Right cardiac atrium (tissue), 5 donors: Measurements from ENCODE around the gene ERC1. TPM values are rescaled to one million over a fixed set of nuclear protein-coding genes. Genes with fewer than 3 reads are reported as not detected.
"Not testable (repeated sequence)": the region's sequence is repeated elsewhere in the genome, so short reads cannot be mapped to it uniquely, and the experiment has no call there.

Experiments used
- ATAC-seq, 2 donors: fragments of 200-7000 bp; cut with Tn5 transposase; one replicate each; pipeline versions ENCODE4 v1.8.0 to v1.9.1; 2020; ENCODE audit warnings: moderate library complexity in 2 of 2, mild to moderate bottlenecking in 1 of 2
- DNase-seq, 3 donors: peaks; one replicate each; pipeline ENCODE4 v3.0.0-alpha.2; 2020
- H3K27ac ChIP-seq: one replicate; pipeline ENCODE4 v1.5.1; 2013; ENCODE audit warnings: mild to moderate bottlenecking, low read length, control low read depth, moderate library complexity
- H3K27me3 ChIP-seq: one replicate; pipeline ENCODE4 v1.6.1; 2013; ENCODE audit not compliant: control insufficient read depth, insufficient read depth
- H3K4me1 ChIP-seq: one replicate; pipeline ENCODE4 v1.6.1; 2013; ENCODE audit warnings: low read length; ENCODE audit not compliant: control insufficient read depth, insufficient read depth
- H3K4me3 ChIP-seq: one replicate; pipeline ENCODE4 v1.5.1; 2013; ENCODE audit warnings: low read length, control low read depth
- H3K9me3 ChIP-seq: one replicate; pipeline ENCODE4 v1.6.1; 2013; ENCODE audit warnings: low read length; ENCODE audit not compliant: control insufficient read depth
- WGBS: extraction: QIAGEN DNeasy Blood & Tissue Kit; methylation state at CpG from one replicate; pipeline ENCODE4 v1.1.7; 2013; 5-methylcytosine and 5-hydroxymethylcytosine counted together
- intact Hi-C, 4 donors: fragments of 100-400 bp; cut with DNase I; formaldehyde crosslinking; loops; one replicate each; pipeline versions ENCODE4 v1.11.0 to v1.14.0; 2022 to 2023
- polyA plus RNA-seq: library from polyadenylated mRNA; stranded (reverse); fragments of 200-250 nt; gene quantifications from one replicate; pipeline ENCODE4 v1.2.3, GENCODE V29; 2013
- total RNA-seq, 4 donors: library from RNA; stranded (reverse); fragmentation: NEBNext Ultra II Directional; extraction: Animal tissue kit (Norgen Biotek cat#: 25700); gene quantifications; one replicate each; pipeline ENCODE4 v1.2.1, GENCODE V29; 2021
- donor health status: healthy with polysubstance abuse.
- donor health status: DM: no; HTN: yes; CAD: no.
- donor health status: DM: no; HTN: no; CAD: no.
- donor health status: DM: no; HTN: yes; CAD: no; lungs with severe emphysema.
- donor health status: DM: yes; HTN: yes; CAD: no.

The ERC1 gene
- total and polyA plus RNA-seq, 5 donors = 15.0 to 71.4 (median 62.9) TPM

- no peak overlapping the region for H3K27ac ChIP-seq
- WGBS = 87% methylated on average over 4 of the region's 4 CpGs
- no peak overlapping the region for H3K4me3 ChIP-seq
- H3K27me3 ChIP-seq = no peaks in the 10 kb centered on the region
- intact Hi-C loops = no loop called here
- no peak for DNase-seq
- peaks cover 7% of the 10 kb centered on the region for H3K4me1 ChIP-seq
- no peaks in the 10 kb centered on the region for H3K9me3 ChIP-seq
- ATAC-seq = no peak
Measured at GRCh38 chr12:1130571-1130970, 139.5 kb downstream of the ERC1 start.

- Histone ChIP-seq H3K4me3 (no peak overlapping the region), H3K9me3 (no peaks in the 10 kb centered on the region), H3K27ac (no peak overlapping the region), H3K27me3 (no peaks in the 10 kb centered on the region), H3K4me1 (peaks cover 7% of the 10 kb centered on the region)
- DNase-seq = no peak
- intact Hi-C loops = no loop called here
- no peak for ATAC-seq
- 62% methylated on average over 2 of the region's 2 CpGs for WGBS
Measured at GRCh38 chr12:1131811-1132224, 140.8 kb downstream of the ERC1 start.

- ATAC-seq (no peak), DNase-seq (no peak)
- H3K4me3 ChIP-seq = no peak overlapping the region
- peaks cover 7% of the 10 kb centered on the region for H3K4me1 ChIP-seq
- no peaks in the 10 kb centered on the region for H3K27me3 ChIP-seq
- intact Hi-C loops = no loop called here
- no peak overlapping the region for H3K27ac ChIP-seq
- 58% methylated on average over 6 of the region's 6 CpGs for WGBS
- no peaks in the 10 kb centered on the region for H3K9me3 ChIP-seq
Measured at GRCh38 chr12:1132311-1132710, 141.3 kb downstream of the ERC1 start.

- H3K27me3 ChIP-seq = no peaks in the 10 kb centered on the region
- H3K4me1 ChIP-seq = no peaks in the 10 kb centered on the region
- DNase-seq (no peak), ATAC-seq (no peak)
- H3K27ac ChIP-seq = no peak overlapping the region
- intact Hi-C loops = no loop called here
- H3K4me3 ChIP-seq = no peak overlapping the region
- no peaks in the 10 kb centered on the region for H3K9me3 ChIP-seq
- WGBS = 93% methylated on average over 4 of the region's 4 CpGs
Measured at GRCh38 chr12:1138691-1139090, 147.7 kb downstream of the ERC1 start.

- ATAC-seq, H3K27ac ChIP-seq, intact Hi-C loops, H3K9me3 ChIP-seq, H3K27me3 ChIP-seq, DNase-seq, H3K4me1 ChIP-seq, H3K4me3 ChIP-seq: not testable (repeated sequence)
- WGBS = 99% methylated on average over 4 of the region's 4 CpGs
Measured at GRCh38 chr12:1146758-1147157, 155.7 kb downstream of the ERC1 start.

GRCh38 chr12:1147821-1148220 is 156.8 kb downstream of the ERC1 start:
- ATAC-seq (no peak), DNase-seq (no peak)
- no peaks in the 10 kb centered on the region for H3K27me3 ChIP-seq
- intact Hi-C loops = no loop called here
- 97% methylated on average over 2 of the region's 2 CpGs for WGBS
- H3K4me1 ChIP-seq = no peaks in the 10 kb centered on the region
- no peaks in the 10 kb centered on the region for H3K9me3 ChIP-seq
- no peak overlapping the region for H3K4me3 ChIP-seq
- H3K27ac ChIP-seq = no peak overlapping the region

GRCh38 chr12:1157046-1157445 is 166.0 kb downstream of the ERC1 start:
- no peaks in the 10 kb centered on the region for H3K9me3 ChIP-seq
- H3K27me3 ChIP-seq = no peaks in the 10 kb centered on the region
- ATAC-seq = no peak
- H3K27ac ChIP-seq = no peak overlapping the region
- DNase-seq = no peak
- H3K4me3 ChIP-seq = no peak overlapping the region
- WGBS = 80% methylated on average over 3 of the region's 3 CpGs
- no peaks in the 10 kb centered on the region for H3K4me1 ChIP-seq
- intact Hi-C loops = no loop called here

- intact Hi-C loops = no loop called here
- no peak overlapping the region for H3K27ac ChIP-seq
- H3K9me3 ChIP-seq = no peaks in the 10 kb centered on the region
- no peaks in the 10 kb centered on the region for H3K27me3 ChIP-seq
- H3K4me1 ChIP-seq = no peaks in the 10 kb centered on the region
- H3K4me3 ChIP-seq = no peak overlapping the region
- ATAC-seq (no peak), DNase-seq (no peak)
- WGBS = 92% methylated on average over 9 of the region's 9 CpGs
Measured at GRCh38 chr12:1161197-1161596, 170.2 kb downstream of the ERC1 start.

GRCh38 chr12:1162081-1162760 is 171.2 kb downstream of the ERC1 start:
- 74% methylated on average over 5 of the region's 5 CpGs for WGBS

GRCh38 chr12:1167784-1168183 is 176.8 kb downstream of the ERC1 start:
- no peak overlapping the region for H3K27ac ChIP-seq

More at GRCh38 chr12:1162081-1162760, 171.2 kb downstream of the ERC1 start:
- Histone ChIP-seq H3K27me3 (no peaks in the 10 kb centered on the region), H3K27ac (no peak overlapping the region), H3K4me1 (no peaks in the 10 kb centered on the region), H3K9me3 (no peaks in the 10 kb centered on the region), H3K4me3 (no peak overlapping the region)
- DNase-seq (no peak), ATAC-seq (no peak)
- intact Hi-C loops = no loop called here

GRCh38 chr12:1170411-1170810 is 179.4 kb downstream of the ERC1 start:
- intact Hi-C loops = no loop called here
- no peak for DNase-seq
- WGBS = 97% methylated on average over 3 of the region's 3 CpGs
- Histone ChIP-seq H3K27ac (no peak overlapping the region), H3K27me3 (no peaks in the 10 kb centered on the region), H3K9me3 (no peaks in the 10 kb centered on the region), H3K4me3 (no peak overlapping the region), H3K4me1 (peaks cover 2% of the 10 kb centered on the region)
- ATAC-seq = no peak

More at GRCh38 chr12:1167784-1168183, 176.8 kb downstream of the ERC1 start:
- H3K9me3 ChIP-seq = no peaks in the 10 kb centered on the region
- H3K27me3 ChIP-seq = no peaks in the 10 kb centered on the region
- H3K4me3 ChIP-seq = no peak overlapping the region
- WGBS = 90% methylated on average over 12 of the region's 12 CpGs
- DNase-seq (no peak), ATAC-seq (no peak)
- intact Hi-C loops = no loop called here
- H3K4me1 ChIP-seq = no peaks in the 10 kb centered on the region
